ENCODE measurements around the gene RNF123.
"Not testable (repeated sequence)": the region's sequence is repeated elsewhere in the genome, so short reads cannot be mapped to it uniquely, and the experiment has no call there.

RNF123 gene

GRCh38 chr3:49721896-49722781, 32.8 kb downstream of the RNF123 start:
- no peak for DNase-seq

- no peak for DNase-seq
These were observed 33.5 kb downstream of the RNF123 start for GRCh38 chr3:49722896-49723295.

DNA sequence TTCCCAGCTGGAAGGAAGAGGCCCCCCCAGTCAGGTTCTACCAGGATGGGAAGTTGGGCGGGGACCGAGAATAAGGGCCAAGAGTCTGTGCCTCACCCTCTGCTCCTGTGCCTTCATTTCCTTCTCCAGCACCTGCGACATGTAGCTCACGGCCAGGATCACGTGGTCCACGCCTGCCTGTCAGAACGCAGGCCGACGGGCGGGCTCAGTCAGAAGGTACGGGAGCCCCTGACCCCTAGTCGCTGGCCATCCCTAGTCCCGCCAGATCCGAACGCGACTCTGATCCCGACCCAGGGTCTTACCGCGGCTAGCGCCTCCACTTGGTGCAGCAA, 33.9 kb downstream of the RNF123 start:
- no peak for DNase-seq

GRCh38 chr3:49723628-49724551, 34.5 kb downstream of the RNF123 start, which contains the start of gene GMPPB:
Gene GMPPB (minus strand): TSS chr3:49723951. CDS start chr3:49723726, 225 bp downstream.
- peak; percentile 70 for DNase-seq

GRCh38 chr3:49724586-49724985, 35.2 kb downstream of the RNF123 start:
- DNase-seq, result no peak

GRCh38 chr3:49725906-49726681, 36.7 kb downstream of the RNF123 start:
- no peak for DNase-seq

DNA sequence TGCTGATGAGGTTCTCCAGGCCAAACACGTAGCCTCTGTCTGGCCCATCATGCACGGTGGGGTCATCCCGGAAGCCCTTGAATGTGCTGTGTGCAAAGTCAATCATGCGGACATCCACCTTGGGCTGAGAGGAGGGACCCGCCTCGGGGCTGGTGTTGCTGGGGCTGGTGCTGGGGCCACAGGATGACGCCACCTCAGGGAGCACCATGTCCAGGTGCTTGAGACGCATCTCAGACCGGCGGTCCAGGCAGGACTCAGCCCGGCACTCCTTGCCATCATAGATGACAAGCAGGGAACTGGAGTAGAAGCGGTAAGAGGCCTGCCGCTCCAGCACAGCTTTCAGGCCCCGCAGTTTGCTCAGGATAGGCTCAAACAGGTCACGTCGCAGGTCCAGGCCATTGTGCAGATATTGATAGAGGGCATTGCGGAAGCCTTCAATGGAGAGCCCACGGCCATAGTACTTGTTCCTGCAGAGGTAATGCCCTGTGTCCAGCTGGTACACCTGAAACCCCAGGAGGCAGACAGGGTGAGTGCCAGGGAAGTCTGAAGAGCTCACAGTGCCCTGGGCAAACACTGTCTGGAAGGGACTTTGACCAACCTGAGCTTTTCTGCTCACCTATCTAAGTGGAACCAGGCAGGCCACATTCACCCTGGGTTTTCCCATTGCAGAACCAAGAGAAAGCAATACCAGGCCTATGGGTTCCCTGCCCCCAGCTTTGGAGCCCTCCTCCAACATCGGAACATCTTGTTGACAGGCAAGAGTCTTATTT, 38.0 kb downstream of the RNF123 start:
- no peak for DNase-seq

DNA sequence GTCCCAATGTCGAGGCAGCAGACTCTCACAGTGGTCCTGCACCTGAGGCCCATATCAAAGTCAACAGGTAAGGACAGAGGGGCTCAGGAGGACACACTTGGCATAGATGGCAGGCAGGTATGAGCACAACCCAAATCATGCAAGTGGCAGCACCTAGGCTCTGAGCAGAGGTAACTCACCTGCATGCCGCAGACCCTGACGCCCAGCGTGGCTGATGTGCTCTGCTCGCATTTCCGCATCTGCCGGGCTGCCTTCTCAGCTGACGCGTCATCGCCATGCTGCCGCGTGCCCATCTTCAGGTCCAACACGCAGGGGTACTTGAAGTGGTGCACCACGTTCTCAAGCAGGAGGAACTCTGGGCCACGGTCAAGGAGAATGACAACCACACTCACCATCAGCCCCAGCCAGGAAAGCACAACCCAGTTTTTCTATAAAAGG, 38.6 kb downstream of the RNF123 start:
- DNase-seq, result no peak

GRCh38 chr3:49729966-49730609, 40.7 kb downstream of the RNF123 start:
- no peak for DNase-seq

- no peak for DNase-seq
These were observed 43.2 kb downstream of the RNF123 start for GRCh38 chr3:49732597-49732996.

GRCh38 chr3:49733551-49733950, 44.2 kb downstream of the RNF123 start:
- DNase-seq, result no peak

- DNase-seq, result no peak
These were observed 45.4 kb downstream of the RNF123 start for GRCh38 chr3:49734752-49735151.

DNA sequence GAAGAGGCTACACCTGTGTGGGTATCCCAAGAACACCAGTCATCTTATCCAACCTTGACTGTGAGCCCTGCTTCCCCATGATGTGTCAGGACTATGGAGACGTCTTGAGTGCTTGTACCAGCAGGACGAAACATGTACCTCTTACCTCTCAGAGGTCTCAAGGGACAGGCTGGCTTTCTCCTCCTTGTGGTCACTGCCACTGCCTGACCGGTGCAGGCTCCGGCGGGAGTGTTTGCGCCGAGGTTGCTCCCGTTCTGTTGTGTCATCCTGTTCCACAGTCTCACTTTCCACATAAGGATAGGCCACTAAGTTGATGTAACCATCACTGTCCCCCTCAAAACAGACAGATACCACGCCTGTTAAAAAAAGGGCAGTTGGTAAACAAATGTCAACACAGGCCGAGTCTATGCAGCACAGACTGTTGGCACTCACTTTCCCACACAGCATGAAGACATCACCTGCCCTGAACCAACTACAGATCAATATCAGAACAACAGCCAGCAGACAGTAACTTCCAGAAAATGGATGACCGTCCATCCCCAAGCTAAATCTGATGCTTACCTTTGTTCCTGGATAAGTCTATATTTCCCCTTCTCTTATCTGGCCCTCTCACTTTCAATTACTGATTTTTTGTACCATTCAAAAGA, 48.8 kb downstream of the RNF123 start:
- DNase-seq, result no peak

DNA sequence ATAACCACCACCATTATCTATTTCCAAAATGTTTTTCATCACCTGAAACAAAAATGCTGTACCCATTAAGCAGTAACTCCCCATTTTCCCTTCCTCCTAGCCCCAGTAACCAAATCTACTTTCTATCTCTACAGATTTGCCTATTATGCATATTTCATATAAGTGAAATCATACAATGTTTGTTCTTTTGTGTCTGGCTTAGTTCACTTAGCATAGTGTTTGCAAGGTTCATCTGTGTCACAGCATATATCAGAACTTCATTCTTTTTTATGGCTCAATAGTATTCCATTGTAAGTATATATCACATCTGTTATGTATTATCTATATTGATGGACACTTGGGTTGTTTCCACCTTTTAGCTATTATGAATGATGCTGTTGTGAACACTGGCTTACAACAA, 51.1 kb downstream of the RNF123 start:
- no peak for DNase-seq

- no peak for DNase-seq
These were observed 56.6 kb downstream of the RNF123 start for GRCh38 chr3:49745986-49746385.

DNA sequence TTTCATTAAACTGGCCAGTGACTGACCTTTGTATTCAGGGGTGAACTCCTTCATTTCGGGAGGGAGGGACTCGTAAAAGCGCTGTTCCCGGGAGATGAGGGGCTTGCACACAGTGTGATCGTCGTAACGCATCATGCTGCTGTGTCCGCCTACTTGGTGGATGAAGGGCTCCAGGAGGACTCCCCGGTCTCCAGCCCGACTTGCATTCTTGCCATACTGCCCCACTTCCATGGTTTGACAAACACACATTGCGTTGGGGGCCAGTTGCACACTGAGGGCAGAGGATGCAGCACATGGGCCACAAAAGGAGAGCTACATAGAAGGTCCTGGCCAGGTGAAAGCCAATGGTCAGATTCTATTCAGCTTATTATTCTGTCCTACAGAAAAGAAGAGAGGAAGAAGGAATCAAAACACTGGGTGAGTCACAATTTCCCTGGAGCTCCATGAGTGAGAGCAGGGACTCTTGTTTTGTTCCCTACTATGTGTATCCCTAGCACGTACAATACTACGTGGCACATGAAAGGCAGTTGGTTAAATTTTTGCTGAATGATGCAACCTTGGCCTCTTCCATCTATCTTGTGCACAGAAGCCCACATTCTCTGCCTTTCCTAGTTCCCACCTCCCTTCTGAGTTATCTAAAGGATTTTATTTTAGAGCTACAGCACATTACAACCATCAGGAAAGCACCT, 58.6 kb downstream of the RNF123 start:
- DNase-seq, result no peak

DNA sequence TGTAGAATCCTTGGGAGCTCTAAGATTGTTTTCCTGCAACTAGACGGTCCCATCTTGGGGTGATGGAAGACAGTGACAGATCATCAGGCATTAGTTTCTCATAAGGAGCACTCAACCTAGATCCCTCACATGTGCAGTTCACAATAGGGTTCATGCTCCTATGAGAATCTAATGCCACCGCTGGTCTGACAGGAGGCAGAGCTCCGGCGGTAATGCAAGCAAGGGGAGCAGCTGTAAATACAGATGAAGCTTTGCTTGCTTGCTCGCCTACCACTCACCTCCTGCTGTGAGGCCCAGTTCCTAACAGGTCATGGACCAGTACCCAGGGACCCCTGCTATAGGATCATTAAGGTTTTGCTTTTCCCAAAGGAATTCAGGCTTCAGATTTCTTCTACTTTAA, 59.5 kb downstream of the RNF123 start:
- not testable (repeated sequence) for DNase-seq

- no peak for DNase-seq
These were observed 60.7 kb downstream of the RNF123 start for GRCh38 chr3:49750056-49750455.

GRCh38 chr3:49751501-49751900, 62.1 kb downstream of the RNF123 start:
- DNase-seq, result no peak

DNA sequence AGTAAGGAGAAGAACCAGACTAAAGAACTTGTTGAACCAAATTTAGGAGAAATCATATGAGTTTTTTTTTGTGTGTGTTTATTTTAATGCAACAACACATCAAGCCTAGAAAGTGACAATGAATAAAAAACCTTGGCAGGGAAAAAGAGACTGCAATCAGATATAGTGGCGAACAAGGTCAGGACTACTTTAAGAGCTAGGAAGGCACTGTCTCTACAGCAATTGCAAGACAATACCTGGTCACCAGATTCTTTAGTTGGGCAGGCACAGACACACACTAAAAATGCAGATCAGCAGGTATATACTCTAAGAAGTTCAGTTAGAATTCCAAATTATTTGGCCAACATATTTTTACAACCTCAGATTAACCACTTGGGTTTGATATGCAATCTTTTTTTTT, 65.2 kb downstream of the RNF123 start:
- no peak for DNase-seq
